Measurements from ENCODE around the gene STRIT1.

The STRIT1 gene

DNA sequence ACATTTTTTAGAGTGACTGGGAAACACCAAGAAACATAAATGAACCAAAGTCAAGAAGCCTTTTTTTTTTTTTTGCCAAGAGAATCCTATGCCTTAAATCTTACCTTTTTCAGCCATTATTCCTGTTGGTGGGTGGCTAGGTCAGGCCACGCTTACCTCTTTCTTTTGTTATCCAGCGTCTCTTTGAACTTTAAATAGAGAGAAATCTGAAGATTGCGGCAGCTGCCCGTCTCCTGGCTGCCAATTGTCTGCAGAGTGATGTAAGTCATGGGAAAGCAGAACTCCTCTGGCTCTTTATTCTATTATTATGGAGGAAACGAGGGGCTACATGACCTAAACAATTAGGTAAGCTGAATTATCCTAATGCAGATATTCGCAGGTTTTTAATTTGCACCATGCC lies at the start of gene STRIT1:
STRIT1 (minus strand) TSS at position 168 of the 400 bp plus-strand sequence.
- DNase-seq (ENCODE audit: low read depth), result no peak

DNA sequence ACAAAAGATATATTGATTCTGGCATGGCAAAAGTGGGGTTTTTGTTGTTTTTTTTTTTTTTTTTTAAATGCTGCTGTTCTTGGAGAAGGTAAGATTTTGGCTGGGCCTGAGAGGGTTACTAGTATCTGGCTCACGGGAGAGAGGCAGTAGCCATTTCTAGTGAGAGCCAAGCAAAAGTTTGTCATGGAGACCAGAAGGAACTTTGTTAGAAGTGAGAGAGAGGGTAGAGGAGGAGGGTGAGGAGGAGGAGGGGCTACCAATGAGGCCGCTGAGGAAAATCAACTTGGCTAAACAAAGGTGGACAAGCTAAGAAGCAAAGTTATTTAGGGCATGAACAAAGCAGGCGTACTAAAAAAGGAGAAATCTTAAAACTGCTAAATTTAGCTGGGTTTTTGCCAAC lies 48.9 kb upstream of the STRIT1 start:
- DNase-seq (ENCODE audit: low read depth), result no peak

- DNase-seq (ENCODE audit: low read depth), result no peak
Observed at GRCh38 chr3:155339052-155339451, 45.6 kb upstream of the STRIT1 start.

DNA sequence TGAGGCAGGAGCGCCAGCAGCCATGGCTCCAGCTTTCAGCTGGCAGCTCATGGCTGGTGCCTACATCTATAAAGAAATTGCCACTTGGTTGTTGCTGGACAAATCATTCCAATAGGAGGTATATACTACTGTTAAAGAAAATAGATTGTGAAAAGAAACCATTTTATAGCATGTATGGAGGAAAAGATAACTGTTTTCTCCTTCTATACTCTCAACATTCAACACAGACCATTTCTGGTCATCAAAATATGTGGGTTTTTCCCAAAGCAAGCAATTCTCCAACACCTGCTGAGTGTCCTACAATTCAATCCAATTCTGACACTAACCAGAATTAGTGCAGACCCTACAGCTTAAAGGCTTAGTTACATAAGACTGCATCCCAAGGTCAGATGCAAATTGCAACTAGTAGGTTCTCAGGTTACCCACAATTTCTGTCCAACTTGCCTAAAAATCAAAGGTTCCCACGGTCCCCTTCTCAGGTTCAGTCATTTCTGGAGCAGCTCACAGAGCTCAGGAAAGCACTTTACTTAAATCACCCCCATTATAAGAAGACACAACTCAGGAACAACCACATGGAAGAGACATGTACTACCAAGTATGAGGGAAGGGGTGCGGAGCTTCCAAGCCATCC lies 42.4 kb upstream of the STRIT1 start:
- no peak for DNase-seq (ENCODE audit: low read depth)

DNA sequence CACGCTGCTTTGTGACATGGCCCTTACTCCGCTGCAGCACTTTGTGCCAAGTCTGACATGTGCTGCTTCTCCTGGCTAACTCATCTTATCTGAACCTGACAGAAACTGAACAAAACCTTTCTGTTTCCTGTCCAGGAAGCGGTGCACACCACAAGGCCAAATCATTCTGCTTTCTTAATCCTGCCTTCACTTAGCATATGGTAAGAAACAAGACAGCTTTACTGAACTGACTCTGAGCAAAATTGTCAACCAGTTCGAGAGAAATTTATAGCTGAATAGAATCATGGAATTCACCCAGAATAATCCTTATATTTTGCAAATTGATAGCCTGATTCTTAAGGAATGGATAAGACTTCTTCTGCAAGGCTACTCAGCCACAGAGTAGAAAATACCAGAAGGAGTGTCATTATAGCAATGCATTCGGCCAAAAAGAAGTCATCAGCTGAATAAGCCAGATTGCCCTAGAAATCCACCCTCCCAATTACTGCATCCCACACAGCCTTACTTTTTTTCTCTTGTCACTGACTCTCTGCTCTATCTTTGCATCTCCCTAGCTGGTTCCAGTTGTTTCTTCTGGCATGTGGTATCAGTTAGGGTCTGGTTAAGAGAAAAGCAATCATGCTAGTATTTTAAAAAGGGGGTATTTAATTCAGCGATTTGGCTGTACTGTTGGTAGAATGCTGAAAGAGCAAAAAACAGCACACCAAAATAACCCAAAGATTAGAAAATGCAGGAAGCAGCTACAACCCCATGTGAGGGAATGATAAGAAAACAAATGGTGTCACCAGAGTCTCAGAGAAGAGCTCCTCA lies 41.6 kb upstream of the STRIT1 start:
- no peak for DNase-seq (ENCODE audit: low read depth)

DNA sequence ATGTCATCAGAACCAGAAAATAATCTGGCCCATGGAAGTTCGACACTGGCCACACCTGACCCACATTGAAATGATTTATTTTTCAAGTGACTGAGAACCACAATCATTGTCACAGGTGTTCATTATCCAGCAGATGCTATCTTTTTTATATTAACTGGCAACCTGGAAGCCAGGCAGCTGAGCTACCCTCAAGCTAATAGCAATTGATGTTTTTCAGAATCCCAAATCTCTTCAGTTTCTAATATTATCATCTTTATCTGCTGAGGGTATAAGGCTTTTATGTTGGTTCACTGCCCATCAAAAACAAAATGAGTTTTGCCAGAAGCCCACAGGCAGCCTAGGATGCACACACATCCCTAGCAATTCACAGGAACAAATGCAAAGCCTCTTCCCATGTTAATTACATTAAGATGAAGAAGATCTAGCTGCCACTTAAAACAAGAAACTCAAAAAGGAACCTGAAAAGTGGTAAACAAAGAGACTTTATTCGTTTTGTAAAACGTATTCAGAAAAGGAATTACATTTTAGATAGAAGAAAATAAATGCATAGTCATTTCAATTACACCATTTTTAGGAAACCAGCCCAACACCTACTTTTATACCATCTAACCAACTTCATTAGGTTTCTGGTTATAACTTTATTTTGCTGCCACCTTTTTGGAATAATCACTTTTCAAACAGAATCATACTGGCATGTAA lies 40.9 kb upstream of the STRIT1 start:
- no peak for DNase-seq (ENCODE audit: low read depth)

DNA sequence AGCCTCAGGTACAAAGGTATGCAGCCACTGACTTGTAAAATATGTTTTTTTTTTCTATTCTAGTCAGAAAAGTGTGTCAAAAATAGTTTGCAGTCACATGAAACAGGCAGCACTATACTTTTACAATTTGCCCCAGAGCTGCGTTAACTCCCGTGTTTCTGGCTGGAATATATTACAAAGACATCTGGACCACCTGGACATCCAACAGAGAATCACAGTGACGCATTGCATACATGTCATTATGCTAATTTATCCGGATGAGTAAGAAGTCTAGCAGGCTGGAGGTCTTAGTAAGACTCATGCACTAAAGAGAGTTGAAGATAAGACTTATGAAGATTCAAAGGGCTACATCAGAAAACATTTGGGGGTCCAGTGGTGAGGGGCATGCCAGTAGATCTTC lies 39.2 kb upstream of the STRIT1 start:
- no peak for DNase-seq (ENCODE audit: low read depth)

DNA sequence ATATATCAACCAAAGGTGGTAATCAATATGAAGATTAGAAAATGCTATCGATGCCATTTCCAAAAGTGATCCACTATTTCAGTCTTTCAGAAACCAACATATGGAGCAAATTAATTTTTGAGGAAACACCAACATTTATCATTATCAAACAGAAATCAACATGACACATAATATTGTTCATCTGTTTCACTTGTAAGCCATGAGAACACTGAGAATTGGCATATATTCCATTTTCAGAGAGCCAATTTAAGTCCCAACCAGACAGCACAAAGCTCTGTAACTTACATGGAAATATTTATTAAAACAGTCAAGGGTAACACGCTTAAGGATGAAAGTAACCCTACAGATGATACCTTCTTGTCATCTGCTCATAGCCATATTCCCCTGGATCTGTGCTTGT lies 37.6 kb upstream of the STRIT1 start:
- no peak for DNase-seq (ENCODE audit: low read depth)

DNA sequence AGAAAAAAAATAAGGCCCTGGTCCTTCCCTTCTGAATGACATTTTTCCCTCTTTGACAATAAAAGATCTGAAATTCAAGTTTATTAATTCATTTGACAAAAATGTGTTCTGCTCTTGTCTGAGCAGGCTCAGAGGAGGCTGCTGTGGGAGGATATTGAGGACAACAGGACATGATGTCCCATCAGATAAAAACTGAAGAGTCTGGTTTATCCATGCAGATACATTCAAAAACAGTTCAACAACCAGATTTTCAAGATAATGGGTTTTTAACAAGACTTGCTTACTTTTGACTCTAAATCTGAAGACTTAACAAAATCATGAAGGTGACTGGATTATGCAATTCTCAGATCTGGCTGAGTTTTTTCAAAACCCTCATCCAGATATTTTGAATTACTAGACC lies 36.9 kb upstream of the STRIT1 start:
- no peak for DNase-seq (ENCODE audit: low read depth)

DNA sequence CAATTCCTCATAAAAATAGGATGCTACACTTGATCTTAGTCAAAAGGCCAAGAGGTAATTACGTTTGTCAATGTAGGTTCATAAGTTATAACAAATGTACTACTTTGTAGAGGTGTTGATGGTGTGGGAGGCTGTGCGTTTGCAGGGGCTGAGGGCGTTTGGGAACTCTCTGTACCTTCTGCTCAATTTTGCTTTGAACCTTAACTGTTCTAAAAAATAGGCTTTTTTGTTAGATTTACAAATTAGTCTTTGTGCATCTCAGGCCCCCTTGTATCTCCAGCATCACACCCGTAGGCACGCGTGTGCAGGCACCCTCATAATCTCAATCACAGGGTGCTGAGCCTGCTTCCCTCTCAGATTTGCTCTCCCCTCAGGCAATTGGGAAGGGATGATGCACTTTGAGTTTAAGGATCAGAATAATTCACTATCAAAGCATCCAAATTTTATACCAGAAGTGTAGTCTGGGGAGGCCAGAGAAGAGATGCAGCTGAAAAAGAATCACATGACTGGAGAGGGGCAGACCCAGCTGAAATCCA lies 36.1 kb upstream of the STRIT1 start:
- DNase-seq (ENCODE audit: low read depth), result no peak

GRCh38 chr3:155327871-155328270 lies 34.4 kb upstream of the STRIT1 start:
- no peak for DNase-seq (ENCODE audit: low read depth)

- DNase-seq (ENCODE audit: low read depth), result no peak
Observed at GRCh38 chr3:155327430-155327829, 33.9 kb upstream of the STRIT1 start.

DNA sequence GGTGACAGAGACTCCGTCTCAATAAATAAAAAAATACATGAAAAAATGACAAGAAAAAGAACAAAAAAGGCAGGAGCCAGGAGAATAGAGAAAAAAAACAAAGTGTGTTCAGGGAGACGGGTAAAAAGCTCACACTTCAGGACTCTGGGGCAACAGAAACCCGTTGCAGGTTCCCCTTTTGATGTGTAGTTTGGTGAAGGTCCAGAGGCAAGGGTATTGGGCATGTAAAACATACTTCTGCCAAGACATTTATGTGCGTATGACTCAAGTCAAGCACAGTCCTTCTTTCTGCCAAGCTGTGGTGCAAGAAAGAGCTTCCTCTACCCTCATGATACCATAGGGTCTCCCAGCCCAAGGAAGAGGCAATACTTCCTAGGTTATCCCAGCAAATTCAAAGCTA lies 33.4 kb upstream of the STRIT1 start:
- no peak for DNase-seq (ENCODE audit: low read depth)

DNA sequence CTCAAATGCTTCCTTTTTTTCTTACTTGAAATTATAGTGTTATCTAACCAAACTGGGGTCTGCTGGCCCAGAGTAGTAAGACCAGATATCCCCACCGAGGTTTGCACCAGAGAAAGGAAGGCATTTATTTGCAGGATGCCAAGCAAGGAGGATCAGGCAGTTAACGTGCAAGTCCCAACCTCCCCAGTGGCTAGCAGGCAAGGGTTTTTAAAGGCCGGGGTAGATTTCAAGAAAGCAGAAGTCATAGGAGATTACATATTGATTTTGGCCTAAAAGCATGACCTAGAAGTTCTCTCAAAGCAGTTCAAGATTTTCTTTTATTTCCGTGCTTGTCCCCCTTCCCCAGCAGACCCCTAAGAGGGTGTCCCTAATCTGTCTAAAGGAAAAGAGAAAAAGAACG lies 32.8 kb upstream of the STRIT1 start:
- DNase-seq (ENCODE audit: low read depth), result no peak

DNA sequence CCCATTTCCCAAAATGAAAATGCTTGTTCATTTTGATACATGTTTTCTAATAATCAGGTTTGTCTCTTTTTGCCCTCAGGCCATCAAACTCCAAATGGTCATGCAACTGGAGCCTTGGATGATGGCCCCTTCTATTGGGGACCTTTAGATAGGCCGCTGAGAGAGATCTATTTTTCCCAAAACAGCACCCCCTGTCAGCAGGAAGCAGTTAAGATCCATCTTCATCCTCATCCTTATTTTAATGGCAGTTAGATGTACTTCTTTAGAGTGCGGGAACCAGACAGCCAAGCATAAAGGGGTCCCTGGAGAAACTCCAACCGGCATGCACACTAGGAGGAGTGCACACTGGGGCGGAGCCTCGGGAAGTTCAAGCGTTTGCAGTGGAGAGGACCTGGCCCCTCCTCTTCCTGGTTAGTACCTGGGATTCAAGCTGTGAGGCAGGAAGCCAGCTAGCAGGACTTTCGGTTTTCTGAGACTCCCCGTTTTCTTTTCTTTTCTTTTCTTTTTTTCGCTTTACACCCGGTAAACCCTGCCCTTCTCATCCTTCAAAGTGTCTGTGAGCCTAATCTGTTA lies 31.9 kb upstream of the STRIT1 start:
- DNase-seq (ENCODE audit: low read depth), result no peak

GRCh38 chr3:155323063-155323666 lies 29.7 kb upstream of the STRIT1 start:
- no peak for DNase-seq (ENCODE audit: low read depth)

DNA sequence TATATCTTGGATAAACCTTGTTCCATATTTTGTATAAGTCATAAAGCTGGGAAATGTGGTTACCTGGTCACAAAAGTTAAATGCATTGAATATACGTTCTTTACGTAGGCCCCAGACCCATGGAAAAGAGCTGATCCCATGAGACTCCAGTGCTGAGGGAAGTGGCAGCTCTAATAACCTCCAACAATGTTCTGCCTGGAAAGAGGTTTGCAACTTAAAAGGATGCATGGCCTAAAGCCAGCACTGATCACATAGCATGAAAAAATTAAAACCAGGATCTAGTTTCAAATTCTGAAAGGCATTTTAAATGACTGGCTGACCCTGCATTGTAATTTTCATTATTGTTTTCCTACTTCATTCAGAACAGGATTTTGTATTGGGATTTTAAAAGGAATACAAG lies 27.9 kb upstream of the STRIT1 start:
- no peak for DNase-seq (ENCODE audit: low read depth)

GRCh38 chr3:155320934-155321333 lies 27.5 kb upstream of the STRIT1 start:
- DNase-seq (ENCODE audit: low read depth), result no peak

GRCh38 chr3:155318740-155319139 lies 25.3 kb upstream of the STRIT1 start:
- DNase-seq (ENCODE audit: low read depth), result no peak

DNA sequence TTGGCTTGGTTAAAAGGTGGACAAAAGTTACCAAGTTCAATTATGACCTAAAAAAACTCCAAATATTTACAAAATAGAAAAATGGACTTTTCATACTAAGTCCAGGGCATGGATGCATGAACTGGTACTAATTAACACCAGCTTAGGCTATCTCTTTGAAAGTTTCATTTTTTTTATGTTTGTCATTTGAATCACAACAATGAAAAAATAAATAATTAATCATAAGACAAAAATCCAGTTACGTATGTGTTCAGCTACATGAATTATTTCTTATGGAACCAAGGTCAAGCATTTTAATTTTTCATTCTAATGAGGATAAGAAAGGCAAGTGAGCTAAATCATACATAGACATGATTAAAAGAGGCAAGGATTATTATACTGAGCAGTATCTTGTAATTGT lies 23.7 kb upstream of the STRIT1 start:
- DNase-seq (ENCODE audit: low read depth), result no peak

GRCh38 chr3:155316426-155316825 lies 22.9 kb upstream of the STRIT1 start:
- no peak for DNase-seq (ENCODE audit: low read depth)

DNA sequence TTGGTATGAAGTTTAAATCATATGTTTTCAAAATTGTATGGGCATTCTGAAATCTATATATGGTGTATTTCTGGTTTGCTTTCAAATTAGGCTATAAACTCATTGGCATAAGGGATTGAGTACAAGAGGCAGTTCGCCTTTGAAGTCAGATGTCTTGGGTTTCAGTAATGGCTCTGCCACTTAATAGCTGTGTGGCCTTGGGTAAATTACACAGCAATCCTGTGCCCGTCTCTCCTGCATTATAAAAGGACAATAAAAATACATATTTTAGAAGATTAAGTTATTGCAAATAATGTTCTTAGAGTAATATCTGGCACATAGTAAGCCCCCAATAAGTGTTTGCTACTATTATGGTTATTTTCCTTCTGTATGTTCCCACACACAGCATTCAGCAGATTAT lies 20.4 kb upstream of the STRIT1 start:
- no peak for DNase-seq (ENCODE audit: low read depth)

Data from stimulated activated CD8-positive, alpha-beta memory T cell treated with anti-CD3 and anti-CD28 coated beads, Interleukin-15, amount 100 ng/mL, for 1 hour (primary cell).